Lower lobe of right lung (tissue), 2 donors: Measurements from ENCODE around the gene ZNRF3. TPM values are rescaled to one million over a fixed set of nuclear protein-coding genes. Genes with fewer than 3 reads are reported as not detected.

Source experiments
- ATAC-seq, 2 donors: fragments of 200-7000 bp; cut with Tn5 transposase; one replicate each; pipeline ENCODE4 v1.9.1; 2020 to 2022; ENCODE audit warnings: mild to moderate bottlenecking in 2 of 2, moderate library complexity in 2 of 2
- DNase-seq: peaks from one replicate; pipeline ENCODE4 v3.0.0-alpha.2; 2020
- H3K27ac ChIP-seq: fragments of 200-600 bp; one replicate; pipeline ENCODE4 v1.8.0; 2022
- H3K27me3 ChIP-seq: fragments of 200-600 bp; one replicate; pipeline ENCODE4 v1.8.0; 2022; ENCODE audit warnings: low read depth
- H3K36me3 ChIP-seq: fragments of 200-600 bp; one replicate; pipeline ENCODE4 v1.8.0; 2022; ENCODE audit warnings: mild to moderate bottlenecking
- H3K4me1 ChIP-seq: fragments of 200-600 bp; one replicate; pipeline ENCODE4 v1.8.0; 2022
- H3K4me3 ChIP-seq: fragments of 200-600 bp; one replicate; pipeline ENCODE4 v1.8.0; 2022; ENCODE audit warnings: mild to moderate bottlenecking
- H3K9me3 ChIP-seq: fragments of 200-600 bp; one replicate; pipeline ENCODE4 v1.8.0; 2022
- CTCF ChIP-seq: fragments of 200-600 bp; IDR thresholded peaks from one replicate; pipeline ENCODE4 v1.8.0; 2022; ENCODE audit warnings: antibody characterized with exemption, mild to moderate bottlenecking
- intact Hi-C: fragments of 100-400 bp; cut with DNase I; formaldehyde crosslinking; loops from one replicate; pipeline ENCODE4 v1.11.0; 2022
- total RNA-seq: library from RNA; stranded (reverse); fragmentation: NEBNext Ultra II Directional; extraction: Animal tissue kit (Norgen Biotek cat#: 25700); gene quantifications from one replicate; pipeline ENCODE4 v1.2.1, GENCODE V29; 2021
- donor health status: DM: no; HTN: yes; CAD: no; lungs with severe emphysema.

ZNRF3 gene
- total RNA-seq, 1 donor from 2014 or later: 11.3 TPM

GRCh38 chr22:28893810-28894209, 10.4 kb downstream of the ZNRF3 start:
- DNase-seq (no peak), ATAC-seq (no peak)
- H3K36me3 ChIP-seq: no peaks in the 10 kb centered on the region
- no peak overlapping the region for H3K4me3 ChIP-seq
- TF ChIP-seq CTCF: no peak
- H3K4me1 ChIP-seq: peaks cover 30% of the 10 kb centered on the region
- H3K27me3 ChIP-seq: no peaks in the 10 kb centered on the region
- no peak overlapping the region for H3K27ac ChIP-seq
- intact Hi-C loops: no loop called here
- H3K9me3 ChIP-seq: no peaks in the 10 kb centered on the region

- Histone ChIP-seq H3K36me3 (no peaks in the 10 kb centered on the region), H3K27ac (no peak overlapping the region), H3K9me3 (no peaks in the 10 kb centered on the region), H3K4me3 (no peak overlapping the region), H3K4me1 (peaks cover 30% of the 10 kb centered on the region), H3K27me3 (no peaks in the 10 kb centered on the region)
- no peak for DNase-seq
- no peak for TF ChIP-seq CTCF
- ATAC-seq: peak in 1 of 2 donors; percentile 37
- intact Hi-C loops: no loop called here
Measured at GRCh38 chr22:28894334-28894733, 11.0 kb downstream of the ZNRF3 start.

- Histone ChIP-seq H3K4me3 (no peak overlapping the region), H3K9me3 (no peaks in the 10 kb centered on the region), H3K4me1 (peaks cover 33% of the 10 kb centered on the region), H3K36me3 (no peaks in the 10 kb centered on the region), H3K27ac (no peak overlapping the region), H3K27me3 (no peaks in the 10 kb centered on the region)
- DNase-seq (no peak), ATAC-seq (no peak)
- TF ChIP-seq CTCF: no peak
- intact Hi-C loops: no loop called here
Measured at GRCh38 chr22:28894807-28895206, 11.4 kb downstream of the ZNRF3 start.

GRCh38 chr22:28896611-28897010, 13.2 kb downstream of the ZNRF3 start:
- no peak overlapping the region for H3K4me3 ChIP-seq
- no peak for TF ChIP-seq CTCF
- H3K36me3 ChIP-seq: no peaks in the 10 kb centered on the region
- H3K27ac ChIP-seq: no peak overlapping the region
- DNase-seq (no peak), ATAC-seq (no peak)
- H3K27me3 ChIP-seq: no peaks in the 10 kb centered on the region
- intact Hi-C loops: no loop called here
- no peaks in the 10 kb centered on the region for H3K9me3 ChIP-seq
- peaks cover 34% of the 10 kb centered on the region for H3K4me1 ChIP-seq

GRCh38 chr22:28898233-28898629, 14.9 kb downstream of the ZNRF3 start:
- H3K9me3 ChIP-seq: no peaks in the 10 kb centered on the region
- no peak overlapping the region for H3K4me3 ChIP-seq
- no peaks in the 10 kb centered on the region for H3K36me3 ChIP-seq
- intact Hi-C loops: no loop called here
- no peaks in the 10 kb centered on the region for H3K27me3 ChIP-seq
- H3K27ac ChIP-seq: no peak overlapping the region
- no peak for TF ChIP-seq CTCF
- no peak for ATAC-seq
- DNase-seq: no peak
- H3K4me1 ChIP-seq: peaks cover 25% of the 10 kb centered on the region
